Activated CD8-positive, alpha-beta memory T cell treated with anti-CD3 and anti-CD28 coated beads, Interleukin-2, amount 50 U/mL, for 48 hours (primary cell): Measurements from ENCODE around the gene CCDC85A.

Source experiments
- DNase-seq: peaks from one replicate; pipeline ENCODE4 v3.0.0-alpha.2; 2020

CCDC85A gene

GRCh38 chr2:56379066-56379465 is 195.3 kb downstream of the CCDC85A start:
- DNase-seq: no peak

- DNase-seq: no peak
These were observed 197.1 kb downstream of the CCDC85A start for GRCh38 chr2:56380861-56381260.

GRCh38 chr2:56382466-56382865 is 198.7 kb downstream of the CCDC85A start:
- no peak for DNase-seq

- no peak for DNase-seq
These were observed 202.9 kb downstream of the CCDC85A start for GRCh38 chr2:56386657-56387056.

- no peak for DNase-seq
These were observed 206.9 kb downstream of the CCDC85A start for GRCh38 chr2:56390644-56391043.

- DNase-seq: no peak
These were observed 226.3 kb downstream of the CCDC85A start for GRCh38 chr2:56410140-56410539.

GRCh38 chr2:56416500-56417176 is 232.8 kb downstream of the CCDC85A start:
- no peak for DNase-seq
